A549 (cell line): ENCODE results near the gene CAPN13. TPM values are rescaled to one million over a fixed set of nuclear protein-coding genes. Genes with fewer than 3 reads are reported as not detected.

Source experiments
- ATAC-seq, 2 experiments: fragments of 200-7000 bp in 1 of 2; fragments of >200 bp in 1 of 2; cut with Nextera tagmentation in 1 of 2; cut with Tn5 transposase in 1 of 2; 3 replicates each; pipeline versions ENCODE4 v1.8.0 to v1.9.1; 2018 to 2020; ENCODE audit warnings: mild to moderate bottlenecking in 1 of 2, moderate library complexity in 1 of 2
- CTCF ChIA-PET: fragments of 300-600 bp; sonication (Branson Sonifier 250); formaldehyde crosslinking; extraction: SDS; loops from one replicate; lab custom pipeline; 2021; ENCODE audit warnings: antibody characterized with exemption, inconsistent platforms; lab: Yijun Ruan, JAX
- POLR2A ChIA-PET: fragments of 350-600 bp; formaldehyde crosslinking; extraction: SDS; loops from one replicate; lab custom pipeline; 2021; ENCODE audit warnings: antibody characterized with exemption, inconsistent platforms; lab: Yijun Ruan, JAX
- DNase-seq, 2 experiments: peaks; one replicate each; pipeline versions ENCODE4 v3.0.0 to v3.0.0-alpha.2; 2011 to 2016; ENCODE audit warnings: low read depth in 1 of 2, low spot score in 1 of 2
- FAIRE-seq: peaks from 2 replicates; lab custom pipeline; 2011; peaks lifted over from hg19 to GRCh38; lab: Jason Lieb, UNC
- H3K27ac ChIP-seq, 2 experiments: fragments of >200 bp; sonication (Bioruptor Twin); formaldehyde crosslinking; 3 replicates each; pipeline ENCODE4 v1.5.1; 2016 to 2017
- H3K4me1 ChIP-seq: fragments of >200 bp; sonication (Bioruptor Twin); formaldehyde crosslinking; 3 replicates; pipeline ENCODE4 v1.6.1; 2016
- H3K4me2 ChIP-seq: fragments of >200 bp; sonication (Bioruptor Twin); formaldehyde crosslinking; 3 replicates; pipeline ENCODE4 v1.6.1; 2016
- H3K4me3 ChIP-seq: fragments of >200 bp; sonication (Bioruptor Twin); formaldehyde crosslinking; 3 replicates; pipeline ENCODE4 v1.5.1; 2016
- H3K9me3 ChIP-seq: fragments of >200 bp; sonication (Bioruptor Twin); formaldehyde crosslinking; 3 replicates; pipeline ENCODE4 v1.6.1; 2016
- CBX2 ChIP-seq: fragments of 200-600 bp; sonication (generic); IDR thresholded peaks from 2 replicates; pipeline ENCODE4 v1.6.1; 2016; ENCODE audit warnings: low read depth, mild to moderate bottlenecking, borderline replicate concordance
- CEBPB ChIP-seq, 2 experiments: fragments of >200 bp in 1 of 2; sonication (Bioruptor Twin) in 1 of 2; formaldehyde crosslinking in 1 of 2; IDR thresholded peaks; 2 replicates each; pipeline ENCODE4 v1.6.1; 2012 to 2016
- CHD4 ChIP-seq: fragments of 200-600 bp; sonication (generic); IDR thresholded peaks from 2 replicates; pipeline ENCODE4 v1.6.1; 2016; ENCODE audit warnings: antibody characterized with exemption, mild to moderate bottlenecking, borderline replicate concordance
- JUNB ChIP-seq: fragments of >200 bp; sonication (Bioruptor Twin); formaldehyde crosslinking; IDR thresholded peaks from 2 replicates; pipeline ENCODE4 v1.6.1; 2016
- NPAS2 ChIP-seq: fragments of 250-450 bp; sonication (Bioruptor Pico); IDR thresholded peaks from 2 replicates; pipeline ENCODE4 v1.8.0; 2022; ENCODE audit warnings: mild to moderate bottlenecking, moderate library complexity, borderline replicate concordance
- PHF8 ChIP-seq: fragments of 200-600 bp; sonication (generic); IDR thresholded peaks from 2 replicates; pipeline ENCODE4 v1.6.1; 2016; ENCODE audit warnings: low read depth, mild to moderate bottlenecking, antibody characterized with exemption, moderate library complexity, borderline replicate concordance
- POLR2A ChIP-seq: IDR thresholded peaks from 2 replicates; pipeline ENCODE4 v1.6.1; 2012; ENCODE audit warnings: mild to moderate bottlenecking, low read length
- RAD21 ChIP-seq, 2 experiments: fragments of >200 bp in 1 of 2; sonication (Bioruptor Twin) in 1 of 2; formaldehyde crosslinking in 1 of 2; IDR thresholded peaks in 1 of 2; conservative IDR thresholded peaks in 1 of 2; 2 replicates in 1 of 2; 3 replicates in 1 of 2; pipeline ENCODE4 v1.6.1; 2012 to 2018; ENCODE audit warnings: inconsistent platforms in 1 of 2
- RARB ChIP-seq: fragments of 250-450 bp; sonication (Bioruptor Pico); IDR thresholded peaks from 2 replicates; pipeline ENCODE4 v1.8.0; 2021; ENCODE audit warnings: mild to moderate bottlenecking, moderate library complexity
- RCOR1 ChIP-seq: fragments of 150-350 bp; IDR thresholded peaks from 2 replicates; pipeline ENCODE4 v1.6.1; 2014; ENCODE audit warnings: antibody characterized with exemption, low read length, low read depth
- RFX5 ChIP-seq: fragments of 450-650 bp; IDR thresholded peaks from 2 replicates; pipeline ENCODE4 v1.7.1; 2014; ENCODE audit warnings: antibody characterized with exemption, mild to moderate bottlenecking, moderate library complexity
- SREBF2 ChIP-seq: fragments of 450-650 bp; IDR thresholded peaks from 2 replicates; pipeline ENCODE4 v1.6.1; 2014; ENCODE audit warnings: mild to moderate bottlenecking, moderate library complexity
- TP53 ChIP-seq: fragments of 250-450 bp; sonication (Bioruptor Pico); IDR thresholded peaks from 2 replicates; pipeline ENCODE4 v1.5.0; 2021; ENCODE audit warnings: mild to moderate bottlenecking, moderate library complexity
- ZC3H11A ChIP-seq: fragments of 450-650 bp; IDR thresholded peaks from 2 replicates; pipeline ENCODE4 v1.6.1; 2014; ENCODE audit warnings: antibody characterized with exemption, mild to moderate bottlenecking
- ZNF302 ChIP-seq: fragments of 250-450 bp; sonication (Bioruptor Pico); IDR thresholded peaks from 2 replicates; pipeline ENCODE4 v1.9.0; 2021; ENCODE audit warnings: inconsistent platforms, mild to moderate bottlenecking, moderate library complexity
- ZSCAN20 ChIP-seq: fragments of 250-450 bp; sonication (Bioruptor Pico); IDR thresholded peaks from 2 replicates; pipeline ENCODE4 v1.8.0; 2022; ENCODE audit warnings: mild to moderate bottlenecking, moderate library complexity
- WGBS: methylation state at CpG from one replicate; pipeline ENCODE4 v1.1.6; 2017; ENCODE audit errors: missing lambda C conversion rate; 5-methylcytosine and 5-hydroxymethylcytosine counted together
- polyA plus RNA-seq, 4 experiments: library from polyadenylated mRNA; depleted of rRNA in 3 of 4; stranded (reverse); fragments of >200 nt; fragmentation: RNase III in 1 of 4; extraction: RNeasy Plus Mini Kit Qiagen cat#74134 plus additional on column Dnase treatment in 1 of 4; gene quantifications; 2 replicates in 3 of 4; 3 replicates in 1 of 4; pipeline ENCODE4 v1.2.3, GENCODE V29; 2011 to 2017
- TF ChIP-seq, protein P1 (sequence below): fragments of 450-650 bp; IDR thresholded peaks from 2 replicates; pipeline ENCODE4 v1.6.1; 2014; ENCODE audit warnings: antibody characterized with exemption
- TF ChIP-seq, protein P2 (sequence below): IDR thresholded peaks from 2 replicates; pipeline ENCODE4 v1.6.1; 2012; ENCODE audit warnings: low read depth, borderline replicate concordance
- TF ChIP-seq, protein P3 (sequence below): fragments of >200 bp; sonication (Bioruptor Twin); formaldehyde crosslinking; IDR thresholded peaks from 3 replicates; pipeline ENCODE4 v1.6.1; 2016
- TF ChIP-seq, protein P4 (sequence below): IDR thresholded peaks from 2 replicates; pipeline ENCODE4 v1.6.1; 2012
- TF ChIP-seq, protein P5 (sequence below): fragments of 150-350 bp; IDR thresholded peaks from 2 replicates; pipeline ENCODE4 v1.6.1; 2014; ENCODE audit warnings: low read depth, mild to moderate bottlenecking, low read length

Gene CAPN13
- polyA plus RNA-seq, 2 of the 4 experiments (the other 2 are of a cell fraction) = 0.08 to 0.18 TPM

DNA sequence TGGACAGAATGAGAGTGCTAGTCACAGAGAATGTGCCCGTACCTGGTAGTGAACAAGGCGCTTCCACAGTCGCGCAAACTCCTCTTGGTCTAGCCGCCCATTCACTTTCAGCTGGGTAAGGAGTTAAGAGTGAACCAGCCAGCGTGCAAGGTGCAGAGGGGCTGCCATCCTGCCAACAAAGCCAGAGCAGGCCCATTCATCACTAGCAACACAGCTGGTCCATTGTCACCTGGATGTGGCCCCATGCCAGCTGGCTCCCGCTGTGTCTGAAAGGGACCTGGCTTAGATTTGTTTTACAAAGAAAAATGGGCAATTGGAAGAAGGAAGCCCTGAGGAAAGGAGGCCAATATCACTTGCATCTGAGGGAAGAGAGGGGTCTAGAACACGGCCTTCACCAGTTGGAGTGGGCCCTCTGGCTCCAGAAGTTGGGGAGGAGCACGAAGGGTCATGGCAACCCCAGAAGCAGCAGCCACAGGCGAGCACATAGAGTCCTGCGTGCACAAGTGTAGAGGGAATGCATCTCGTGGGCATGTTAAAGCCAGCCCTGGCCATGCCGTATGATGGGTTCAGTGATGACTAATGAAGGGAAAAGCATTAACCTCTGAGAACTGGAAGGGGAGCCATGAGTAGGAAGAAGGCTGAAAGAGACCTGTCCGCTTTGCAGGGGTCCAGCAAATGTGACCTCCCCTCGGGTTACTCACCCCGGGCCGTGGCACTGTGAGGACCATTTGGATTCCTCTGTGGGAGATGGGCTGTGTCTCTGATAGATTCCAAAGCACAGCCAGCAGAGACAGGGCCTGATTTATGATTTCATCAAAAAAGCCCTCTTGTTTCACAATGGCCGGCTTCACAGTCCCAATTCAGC lies 70.6 kb downstream of the CAPN13 start:
- DNase-seq = no peak
- no peak for FAIRE-seq
- POLR2A ChIA-PET = no interaction called here
- no peak for ATAC-seq
- TF ChIP-seq CBX2 = no peak
- no peak for TF ChIP-seq RFX5
- TF ChIP-seq, protein P1, sequence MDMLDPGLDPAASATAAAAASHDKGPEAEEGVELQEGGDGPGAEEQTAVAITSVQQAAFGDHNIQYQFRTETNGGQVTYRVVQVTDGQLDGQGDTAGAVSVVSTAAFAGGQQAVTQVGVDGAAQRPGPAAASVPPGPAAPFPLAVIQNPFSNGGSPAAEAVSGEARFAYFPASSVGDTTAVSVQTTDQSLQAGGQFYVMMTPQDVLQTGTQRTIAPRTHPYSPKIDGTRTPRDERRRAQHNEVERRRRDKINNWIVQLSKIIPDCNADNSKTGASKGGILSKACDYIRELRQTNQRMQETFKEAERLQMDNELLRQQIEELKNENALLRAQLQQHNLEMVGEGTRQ = no peak
- no peak for TF ChIP-seq CHD4
- TF ChIP-seq RCOR1 = no peak
- no peak for TF ChIP-seq ZNF302
- no peak for TF ChIP-seq RAD21 (conservative IDR thresholded peaks at IDR 0.05 in 1 of 2, IDR thresholded peaks at IDR 0.05 in 1 of 2)
- TF ChIP-seq, protein P2, sequence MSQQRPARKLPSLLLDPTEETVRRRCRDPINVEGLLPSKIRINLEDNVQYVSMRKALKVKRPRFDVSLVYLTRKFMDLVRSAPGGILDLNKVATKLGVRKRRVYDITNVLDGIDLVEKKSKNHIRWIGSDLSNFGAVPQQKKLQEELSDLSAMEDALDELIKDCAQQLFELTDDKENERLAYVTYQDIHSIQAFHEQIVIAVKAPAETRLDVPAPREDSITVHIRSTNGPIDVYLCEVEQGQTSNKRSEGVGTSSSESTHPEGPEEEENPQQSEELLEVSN = no peak
- no peak for TF ChIP-seq PHF8
- no peak for TF ChIP-seq JUNB
- no peak for TF ChIP-seq CEBPB (IDR thresholded peaks at IDR 0.05)
- TF ChIP-seq SREBF2 = no peak
- no peak for TF ChIP-seq POLR2A
- TF ChIP-seq ZC3H11A = no peak
- no peak overlapping the region for H3K4me3 ChIP-seq
- no peaks in the 10 kb centered on the region for H3K9me3 ChIP-seq
- CTCF ChIA-PET = no interaction called here
- no peak overlapping the region for H3K27ac ChIP-seq
- no peaks in the 10 kb centered on the region for H3K4me1 ChIP-seq
- WGBS = 58% methylated on average over 18 of the region's 18 CpGs
- no peak overlapping the region for H3K4me2 ChIP-seq

DNA sequence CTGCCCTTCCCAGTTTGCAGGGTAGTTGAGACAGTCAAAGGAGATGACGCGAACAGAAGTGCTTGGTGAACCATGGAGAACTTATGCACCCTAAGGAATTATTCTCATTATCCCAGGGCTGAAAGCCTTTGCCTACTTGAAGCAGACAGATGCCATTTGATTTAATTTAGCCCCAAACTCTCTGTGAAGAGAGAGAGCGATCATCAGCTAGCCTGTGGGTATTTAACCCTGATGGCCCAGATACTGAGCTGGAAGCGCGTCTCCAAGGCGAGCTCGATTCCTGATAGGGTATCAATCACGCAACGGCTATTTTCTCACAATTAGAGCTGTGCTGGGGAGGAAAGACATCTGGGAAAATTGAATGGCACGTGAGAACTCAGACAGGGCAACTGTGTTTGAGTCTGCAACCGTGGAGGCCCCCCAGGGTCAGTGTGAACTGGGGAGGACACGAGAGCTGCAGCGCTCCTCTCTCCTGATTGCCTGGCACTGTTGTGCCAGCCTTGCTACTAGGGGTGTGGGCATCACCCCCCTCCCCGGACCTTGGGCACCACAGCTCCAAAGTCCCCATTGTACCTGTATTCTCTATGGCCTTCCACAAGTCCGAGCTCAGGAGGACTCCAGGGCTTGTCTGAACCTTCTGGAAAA lies 73.2 kb downstream of the CAPN13 start:
- ATAC-seq (no peak), FAIRE-seq (no peak), DNase-seq (no peak)
- Histone ChIP-seq H3K27ac (no peak overlapping the region), H3K9me3 (no peaks in the 10 kb centered on the region), H3K4me1 (no peaks in the 10 kb centered on the region), H3K4me3 (no peak overlapping the region), H3K4me2 (no peak overlapping the region)
- WGBS = 47% methylated on average over 15 of the region's 15 CpGs
- ChIA-PET CTCF (interaction anchor here (0.9 to 1.4 kb wide), 3 partner anchors 19 to 600 kb away, joined by 3 to 5 read pairs (median 4); no protein-coding TSS in a partner anchor), POLR2A (no interaction called here)
- TF ChIP-seq NPAS2 (CRISPR knock-in tag) (no peak), TP53 (CRISPR knock-in tag) (no peak), ZSCAN20 (CRISPR knock-in tag) (no peak), CBX2 (no peak), RARB (CRISPR knock-in tag) (no peak), ZC3H11A (no peak)
- TF ChIP-seq, protein P3, sequence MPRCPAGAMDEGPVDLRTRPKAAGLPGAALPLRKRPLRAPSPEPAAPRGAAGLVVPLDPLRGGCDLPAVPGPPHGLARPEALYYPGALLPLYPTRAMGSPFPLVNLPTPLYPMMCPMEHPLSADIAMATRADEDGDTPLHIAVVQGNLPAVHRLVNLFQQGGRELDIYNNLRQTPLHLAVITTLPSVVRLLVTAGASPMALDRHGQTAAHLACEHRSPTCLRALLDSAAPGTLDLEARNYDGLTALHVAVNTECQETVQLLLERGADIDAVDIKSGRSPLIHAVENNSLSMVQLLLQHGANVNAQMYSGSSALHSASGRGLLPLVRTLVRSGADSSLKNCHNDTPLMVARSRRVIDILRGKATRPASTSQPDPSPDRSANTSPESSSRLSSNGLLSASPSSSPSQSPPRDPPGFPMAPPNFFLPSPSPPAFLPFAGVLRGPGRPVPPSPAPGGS = no peak
- TF ChIP-seq, protein P4, sequence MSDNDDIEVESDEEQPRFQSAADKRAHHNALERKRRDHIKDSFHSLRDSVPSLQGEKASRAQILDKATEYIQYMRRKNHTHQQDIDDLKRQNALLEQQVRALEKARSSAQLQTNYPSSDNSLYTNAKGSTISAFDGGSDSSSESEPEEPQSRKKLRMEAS = no peak
- TF ChIP-seq, protein P5, sequence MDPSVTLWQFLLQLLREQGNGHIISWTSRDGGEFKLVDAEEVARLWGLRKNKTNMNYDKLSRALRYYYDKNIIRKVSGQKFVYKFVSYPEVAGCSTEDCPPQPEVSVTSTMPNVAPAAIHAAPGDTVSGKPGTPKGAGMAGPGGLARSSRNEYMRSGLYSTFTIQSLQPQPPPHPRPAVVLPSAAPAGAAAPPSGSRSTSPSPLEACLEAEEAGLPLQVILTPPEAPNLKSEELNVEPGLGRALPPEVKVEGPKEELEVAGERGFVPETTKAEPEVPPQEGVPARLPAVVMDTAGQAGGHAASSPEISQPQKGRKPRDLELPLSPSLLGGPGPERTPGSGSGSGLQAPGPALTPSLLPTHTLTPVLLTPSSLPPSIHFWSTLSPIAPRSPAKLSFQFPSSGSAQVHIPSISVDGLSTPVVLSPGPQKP = no peak
